AG09309 (cell line): Measurements from ENCODE around the gene TAF1B.

ENCODE experiments used
- DNase-seq: peaks from one replicate; pipeline ENCODE4 v3.0.0-alpha.2; 2010; ENCODE audit warnings: low read depth
- H3K4me3 ChIP-seq: 2 replicates; pipeline ENCODE4 v1.5.1; 2011; ENCODE audit warnings: mild to moderate bottlenecking, low read depth, low read length, moderate library complexity; ENCODE audit not compliant: control insufficient read depth
- CTCF ChIP-seq: IDR thresholded peaks from 2 replicates; pipeline ENCODE4 v1.5.1; 2011; ENCODE audit warnings: mild to moderate bottlenecking, low read depth, low read length, inconsistent platforms; ENCODE audit not compliant: insufficient read depth, control insufficient read depth; ENCODE audit errors: missing control alignments

The TAF1B gene

GRCh38 chr2:9797681-9798556, 45.4 kb upstream of the TAF1B start:
- DNase-seq, result no peak
- TF ChIP-seq CTCF, result no peak
- no peak overlapping the region for H3K4me3 ChIP-seq

- no peak overlapping the region for H3K4me3 ChIP-seq
- TF ChIP-seq CTCF, result no peak
- DNase-seq, result no peak
Observed at GRCh38 chr2:9799011-9799596, 44.2 kb upstream of the TAF1B start.

GRCh38 chr2:9799729-9800632, 43.3 kb upstream of the TAF1B start:
- TF ChIP-seq CTCF, result peak; percentile 99
- DNase-seq, result no peak
- no peak overlapping the region for H3K4me3 ChIP-seq

- no peak for DNase-seq
- H3K4me3 ChIP-seq, result no peak overlapping the region
- no peak for TF ChIP-seq CTCF
Observed at GRCh38 chr2:9800639-9800974, 42.7 kb upstream of the TAF1B start.

GRCh38 chr2:9800975-9801726, 42.1 kb upstream of the TAF1B start:
- no peak for DNase-seq
- no peak overlapping the region; the same call in 1 of the 2 replicates for H3K4me3 ChIP-seq
- TF ChIP-seq CTCF, result no peak

- DNase-seq, result no peak
- H3K4me3 ChIP-seq, result no peak overlapping the region
- no peak for TF ChIP-seq CTCF
Observed at GRCh38 chr2:9802576-9802993, 40.7 kb upstream of the TAF1B start.
